IMR-90 (cell line): ENCODE measurements around the gene ARMC9. TPM values are rescaled to one million over a fixed set of nuclear protein-coding genes. Genes with fewer than 3 reads are reported as not detected.

Source experiments
- ATAC-seq: fragments of 200-7000 bp; cut with Tn5 transposase; 2 replicates; pipeline ENCODE4 v1.9.1; 2020; ENCODE audit warnings: low read depth, mild to moderate bottlenecking, moderate library complexity
- BruUV-seq: library from RNA; stranded (reverse); fragments of 400-500 nt; replicated peaks from 2 replicates; lab custom pipeline; 2021; lab: Mats Ljungman, UMichigan
- CTCF ChIA-PET: fragments of 300-600 bp; formaldehyde crosslinking; extraction: SDS; loops from one replicate; lab custom pipeline; 2021; ENCODE audit warnings: antibody characterized with exemption; lab: Yijun Ruan, JAX
- POLR2A ChIA-PET: fragments of 300-600 bp; sonication (Branson Sonifier 250); formaldehyde crosslinking; loops from one replicate; lab custom pipeline; 2022; ENCODE audit warnings: antibody characterized with exemption; ENCODE audit not compliant: unreplicated experiment; lab: Charles Lee
- DNase-seq: peaks from one replicate; pipeline ENCODE4 v3.0.0; 2013
- H2AFZ ChIP-seq: replicated peaks from 2 replicates; pipeline ENCODE3; 2013; ENCODE audit warnings: low read length, mild to moderate bottlenecking; ENCODE audit not compliant: poor library complexity
- H2AK5ac ChIP-seq: 2 replicates; pipeline ENCODE4 v1.6.1; 2013; ENCODE audit warnings: low read depth, low read length, inconsistent platforms
- H2AK9ac ChIP-seq: replicated peaks from 2 replicates; pipeline ENCODE3; 2013; ENCODE audit warnings: mild to moderate bottlenecking, low read depth, low read length, moderate library complexity; ENCODE audit not compliant: poor library complexity
- H2BK120ac ChIP-seq: 2 replicates; pipeline ENCODE4 v1.6.1; 2013; ENCODE audit warnings: low read depth, low read length, inconsistent platforms
- H2BK15ac ChIP-seq: 3 replicates; pipeline ENCODE4 v1.6.1; 2013; ENCODE audit warnings: low read depth, low read length, inconsistent platforms
- H2BK20ac ChIP-seq: 2 replicates; pipeline ENCODE4 v1.6.1; 2013; ENCODE audit warnings: low read depth, mild to moderate bottlenecking, inconsistent platforms, low read length, moderate library complexity
- H2BK5ac ChIP-seq: 2 replicates; pipeline ENCODE4 v1.6.1; 2013; ENCODE audit warnings: mild to moderate bottlenecking, low read depth, low read length, inconsistent platforms; ENCODE audit not compliant: poor library complexity, severe bottlenecking
- H3K14ac ChIP-seq: replicated peaks from 2 replicates; pipeline ENCODE4 v1.6.1; 2013; ENCODE audit warnings: low read depth, low read length, inconsistent platforms
- H3K18ac ChIP-seq: 2 replicates; pipeline ENCODE4 v1.6.1; 2013; ENCODE audit warnings: low read depth, low read length, control low read depth
- H3K23ac ChIP-seq: 2 replicates; pipeline ENCODE4 v1.6.1; 2013; ENCODE audit warnings: low read depth, low read length, inconsistent platforms
- H3K27ac ChIP-seq: 2 replicates; pipeline ENCODE4 v1.5.1; 2013; ENCODE audit warnings: mild to moderate bottlenecking, control low read depth, low read length; ENCODE audit not compliant: insufficient read depth
- H3K27me3 ChIP-seq: 2 replicates; pipeline ENCODE4 v1.6.1; 2013; ENCODE audit warnings: low read length; ENCODE audit not compliant: control insufficient read depth, insufficient read depth
- H3K36me3 ChIP-seq: 2 replicates; pipeline ENCODE4 v1.6.1; 2013; ENCODE audit warnings: low read length, mixed read lengths; ENCODE audit not compliant: control insufficient read depth, insufficient read depth
- H3K4ac ChIP-seq: 2 replicates; pipeline ENCODE4 v1.6.1; 2013; ENCODE audit warnings: low read depth, low read length, inconsistent platforms
- H3K4me1 ChIP-seq: 2 replicates; pipeline ENCODE4 v1.6.1; 2013; ENCODE audit warnings: low read length, mixed read lengths; ENCODE audit not compliant: control insufficient read depth, insufficient read depth
- H3K4me2 ChIP-seq: 2 replicates; pipeline ENCODE4 v1.6.1; 2013; ENCODE audit warnings: low read depth, mild to moderate bottlenecking, control low read depth, low read length, moderate library complexity
- H3K4me3 ChIP-seq: 2 replicates; pipeline ENCODE4 v1.5.1; 2013; ENCODE audit warnings: low read depth, mild to moderate bottlenecking, control low read depth, low read length, moderate library complexity; ENCODE audit not compliant: insufficient read depth
- H3K56ac ChIP-seq: 2 replicates; pipeline ENCODE4 v1.6.1; 2013; ENCODE audit warnings: low read length, inconsistent platforms; ENCODE audit not compliant: insufficient read depth; ENCODE audit errors: extremely low read depth
- H3K79me1 ChIP-seq, 2 experiments: 2 replicates each; pipeline ENCODE4 v1.6.1; 2013; ENCODE audit warnings: low read length in 2 of 2, inconsistent platforms in 1 of 2, low read depth in 1 of 2
- H3K9ac ChIP-seq: 2 replicates; pipeline ENCODE4 v1.6.1; 2013; ENCODE audit warnings: low read depth, low read length, control low read depth
- H3K9me1 ChIP-seq: 2 replicates; pipeline ENCODE4 v1.6.1; 2013; ENCODE audit warnings: low read length, inconsistent platforms; ENCODE audit not compliant: insufficient read depth
- H3K9me3 ChIP-seq: 2 replicates; pipeline ENCODE4 v1.6.1; 2013; ENCODE audit warnings: low read length; ENCODE audit not compliant: control insufficient read depth, insufficient read depth
- H4K20me1 ChIP-seq: 2 replicates; pipeline ENCODE4 v1.6.1; 2013; ENCODE audit warnings: low read length, inconsistent platforms; ENCODE audit not compliant: insufficient read depth
- H4K5ac ChIP-seq: 2 replicates; pipeline ENCODE4 v1.6.1; 2013; ENCODE audit warnings: mild to moderate bottlenecking, low read depth, low read length, control low read depth
- H4K8ac ChIP-seq, 2 experiments: 2 replicates each; pipeline ENCODE4 v1.6.1; 2013; ENCODE audit warnings: low read depth in 2 of 2, low read length in 2 of 2, control low read depth in 1 of 2, inconsistent platforms in 1 of 2
- H4K91ac ChIP-seq: 2 replicates; pipeline ENCODE4 v1.6.1; 2013; ENCODE audit warnings: low read depth, low read length, inconsistent platforms; ENCODE audit not compliant: insufficient read depth
- CEBPB ChIP-seq: IDR thresholded peaks from 2 replicates; pipeline ENCODE4 v1.6.1; 2012; ENCODE audit warnings: low read depth, low read length, improper control_type of control experiment
- CHD1 ChIP-seq: IDR thresholded peaks from 2 replicates; pipeline ENCODE4 v1.6.1; 2012; ENCODE audit warnings: low read depth, low read length, improper control_type of control experiment
- FOS ChIP-seq: fragments of 150-350 bp; IDR thresholded peaks from 2 replicates; pipeline ENCODE4 v1.6.1; 2016; ENCODE audit warnings: low read depth, low read length
- MXI1 ChIP-seq: IDR thresholded peaks from 2 replicates; pipeline ENCODE4 v1.6.1; 2012; ENCODE audit warnings: low read depth, mild to moderate bottlenecking, low read length, moderate library complexity, borderline replicate concordance
- RCOR1 ChIP-seq: IDR thresholded peaks from 2 replicates; pipeline ENCODE4 v1.6.1; 2012; ENCODE audit warnings: mild to moderate bottlenecking, low read length, improper control_type of control experiment; ENCODE audit not compliant: insufficient replicate concordance
- RFX5 ChIP-seq: IDR thresholded peaks from 2 replicates; pipeline ENCODE4 v1.8.0; 2012; ENCODE audit warnings: low read depth, mild to moderate bottlenecking, low read length, moderate library complexity
- SMC3 ChIP-seq: fragments of 150-350 bp; IDR thresholded peaks from 2 replicates; pipeline ENCODE4 v1.6.1; 2016; ENCODE audit warnings: low read depth, mild to moderate bottlenecking, antibody characterized with exemption, low read length, moderate library complexity
- WGBS, 2 experiments: methylation state at CpG; one replicate each; pipeline versions ENCODE4 v1.1.5 to v1.1.7; 2013; ENCODE audit warnings: missing lambda C conversion rate in 2 of 2; ENCODE audit not compliant: insufficient read length in 1 of 2; ENCODE audit errors: extremely low coverage in 2 of 2; 5-methylcytosine and 5-hydroxymethylcytosine counted together
- dilution Hi-C: fragments of 300-500 bp; cut with HindIII; formaldehyde crosslinking; loops from one replicate; pipeline ENCODE4 v1.14.3; 2018; ENCODE audit warnings: low sequenced_read_pairs; ENCODE audit not compliant: unreplicated experiment
- in situ Hi-C: fragments of 300-500 bp; cut with MboI; formaldehyde crosslinking; loops from 3 replicates; pipeline ENCODE4 v1.14.3; 2019; ENCODE audit warnings: low sequenced_read_pairs, inconsistent platforms, mixed read lengths
- intact Hi-C: fragments of 100-400 bp; cut with micrococcal nuclease; formaldehyde crosslinking; loops from 2 replicates; pipeline ENCODE4 v1.10.0; 2022
- polyA plus RNA-seq, 3 experiments: library from polyadenylated mRNA; depleted of rRNA; stranded (reverse); fragments of >200 nt; gene quantifications; 2 replicates each; pipeline ENCODE4 v1.2.3, GENCODE V29; 2012; ENCODE audit warnings: low replicate concordance in 1 of 3
- total RNA-seq: library from RNA; depleted of rRNA; stranded (reverse); fragments of >200 nt; gene quantifications from 2 replicates; pipeline ENCODE4 v1.2.3, GENCODE V29; 2012
- TF ChIP-seq, protein P1 (sequence below): conservative IDR thresholded peaks from 2 replicates; pipeline ENCODE4 v1.5.1; 2012; ENCODE audit warnings: mild to moderate bottlenecking, low read depth, low read length, improper control_type of control experiment

Gene ARMC9
- total and polyA plus RNA-seq, 2 of the 4 experiments (the other 2 are of a cell fraction): 36.0 to 46.6 TPM

DNA sequence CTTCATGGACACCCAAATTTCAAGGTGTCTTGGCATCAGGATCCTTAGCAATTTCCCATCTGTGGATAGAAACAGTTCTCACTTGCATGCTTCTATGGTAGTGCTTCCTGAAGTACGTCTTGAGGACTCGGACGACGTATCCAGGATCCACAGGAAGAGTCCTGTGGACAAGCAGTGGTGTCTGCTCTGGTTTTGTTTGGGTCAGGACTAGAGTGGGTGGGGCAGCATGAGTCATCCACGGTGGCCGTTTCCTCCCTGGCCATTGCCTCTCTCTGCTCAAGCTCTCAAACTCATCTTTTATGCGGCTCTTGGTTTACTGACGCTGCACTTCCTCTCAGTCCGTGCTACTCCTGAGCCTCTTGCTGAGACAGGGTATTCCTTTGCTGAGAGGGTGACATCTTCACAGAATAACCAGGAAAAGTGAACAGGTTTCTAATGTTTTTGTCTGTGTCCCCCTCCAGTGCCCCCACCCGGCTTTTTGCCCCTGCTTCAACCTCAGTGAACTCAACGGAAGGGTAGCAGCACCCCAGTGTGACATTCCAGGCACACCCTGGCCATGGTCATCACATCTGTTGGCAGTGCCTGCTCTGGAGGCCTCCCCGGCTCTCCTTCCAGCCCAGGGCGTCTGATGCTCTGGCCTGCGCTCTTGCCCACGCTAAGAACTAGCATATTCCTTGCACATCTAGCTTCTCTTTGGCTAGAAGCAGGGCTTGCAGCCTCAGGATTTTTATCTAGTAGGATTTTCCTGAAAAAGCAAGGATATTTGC is 62.2 kb downstream of the ARMC9 start:
- Histone ChIP-seq H2BK20ac (no peak overlapping the region), H3K9me3 (peaks cover 2% of the 10 kb centered on the region; the same call in 1 of the 2 replicates), H2BK15ac (no peak overlapping the region), H2AFZ (peak overlapping the region; percentile 25), H3K4ac (no peak overlapping the region), H3K36me3 (peaks cover 41% of the 10 kb centered on the region), H3K23ac (no peak overlapping the region), H3K27ac (no peak overlapping the region), H2AK5ac (no peak overlapping the region), H2BK5ac (no peak overlapping the region), H4K91ac (no peak overlapping the region), H3K18ac (no peak overlapping the region), H3K56ac (no peak overlapping the region), H4K8ac (no peak overlapping the region), H2BK120ac (no peak overlapping the region), H3K9ac (no peak overlapping the region), H3K14ac (no peak overlapping the region), H4K5ac (no peak overlapping the region), H2AK9ac (no peak overlapping the region), H3K9me1 (0 out of 2 replicates have a peak, but pooled peaks cover 12% of the 10 kb centered on the region), H3K27me3 (no peaks in the 10 kb centered on the region), H3K4me2 (no peak overlapping the region), H3K4me3 (no peak overlapping the region), H3K79me1 (peaks cover 0 to 4% of the 10 kb centered on the region in 2 experiments; a peak in 1 of 4 replicates), H3K4me1 (no peaks in the 10 kb centered on the region), H4K20me1 (no peaks in the 10 kb centered on the region)
- BruUV-seq: no TSS peak
- intact Hi-C loops: no loop called here
- TF ChIP-seq CHD1: no peak
- TF ChIP-seq RFX5: no peak
- TF ChIP-seq CEBPB: no peak
- TF ChIP-seq MXI1: no peak
- peak; percentile 17; the same call in 1 of the 2 replicates for TF ChIP-seq FOS
- TF ChIP-seq, protein P1, sequence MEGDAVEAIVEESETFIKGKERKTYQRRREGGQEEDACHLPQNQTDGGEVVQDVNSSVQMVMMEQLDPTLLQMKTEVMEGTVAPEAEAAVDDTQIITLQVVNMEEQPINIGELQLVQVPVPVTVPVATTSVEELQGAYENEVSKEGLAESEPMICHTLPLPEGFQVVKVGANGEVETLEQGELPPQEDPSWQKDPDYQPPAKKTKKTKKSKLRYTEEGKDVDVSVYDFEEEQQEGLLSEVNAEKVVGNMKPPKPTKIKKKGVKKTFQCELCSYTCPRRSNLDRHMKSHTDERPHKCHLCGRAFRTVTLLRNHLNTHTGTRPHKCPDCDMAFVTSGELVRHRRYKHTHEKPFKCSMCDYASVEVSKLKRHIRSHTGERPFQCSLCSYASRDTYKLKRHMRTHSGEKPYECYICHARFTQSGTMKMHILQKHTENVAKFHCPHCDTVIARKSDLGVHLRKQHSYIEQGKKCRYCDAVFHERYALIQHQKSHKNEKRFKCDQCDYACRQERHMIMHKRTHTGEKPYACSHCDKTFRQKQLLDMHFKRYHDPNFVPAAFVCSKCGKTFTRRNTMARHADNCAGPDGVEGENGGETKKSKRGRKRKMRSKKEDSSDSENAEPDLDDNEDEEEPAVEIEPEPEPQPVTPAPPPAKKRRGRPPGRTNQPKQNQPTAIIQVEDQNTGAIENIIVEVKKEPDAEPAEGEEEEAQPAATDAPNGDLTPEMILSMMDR: no peak
- no peak for TF ChIP-seq SMC3
- TF ChIP-seq RCOR1: no peak
- whole genome bisulfite sequencing, 2 experiments: 88% methylated on average over 6 of the region's 15 CpGs; no CpG with 5 or more reads in 1 of the 2 experiments
- ChIA-PET CTCF (no interaction called here), POLR2A (no interaction called here)
- DNase-seq: peak; percentile 22
- ATAC-seq: peak; percentile 46
- in situ Hi-C loops: no loop called here
- dilution Hi-C loops: no loop called here
